HG03521 (cell line): ENCODE results near the gene CCDC146.
A peak's percentile ranks its signal among the peaks of the same experiment; 100 is the strongest.
"Not testable (repeated sequence)": the region's sequence is repeated elsewhere in the genome, so short reads cannot be mapped to it uniquely, and the experiment has no call there.

Experiments
- ATAC-seq: cut with Tn5 transposase; IDR thresholded peaks from one replicate; pipeline ENCODE4 v1.9.1; 2021; ENCODE audit warnings: mild to moderate bottlenecking, moderate library complexity; ENCODE audit not compliant: unreplicated experiment

The CCDC146 gene

GRCh38 chr7:77326131-77326530 is 203.7 kb downstream of the CCDC146 start:
- ATAC-seq, result no peak

GRCh38 chr7:77327067-77327931 is 204.9 kb downstream of the CCDC146 start:
- no peak for ATAC-seq

GRCh38 chr7:77327932-77328628 is 205.7 kb downstream of the CCDC146 start:
- ATAC-seq, result no peak

DNA sequence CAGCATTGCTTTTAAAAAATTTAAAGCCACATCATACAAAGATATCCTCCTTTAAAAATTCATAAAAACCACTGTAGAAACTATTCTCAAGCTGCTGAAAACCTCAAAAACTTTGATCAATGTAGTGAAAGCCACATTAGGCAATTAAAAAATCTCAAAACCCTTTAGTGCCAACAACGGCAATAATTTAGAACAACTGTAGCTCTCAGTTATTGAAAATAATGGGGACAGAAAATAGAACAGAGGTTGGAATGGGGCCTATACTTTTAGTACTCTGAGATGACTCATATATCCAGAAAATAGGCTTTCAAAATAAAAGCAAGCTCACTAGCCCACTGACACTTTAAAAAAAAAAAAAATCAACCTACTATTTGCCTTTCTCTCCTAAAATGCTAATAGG is 206.3 kb downstream of the CCDC146 start:
- ATAC-seq, result no peak

- no peak for ATAC-seq
Measured at GRCh38 chr7:77329466-77330168, 207.2 kb downstream of the CCDC146 start.

- ATAC-seq, result peak; percentile 39
Measured at GRCh38 chr7:77330169-77330882, 207.9 kb downstream of the CCDC146 start.

DNA sequence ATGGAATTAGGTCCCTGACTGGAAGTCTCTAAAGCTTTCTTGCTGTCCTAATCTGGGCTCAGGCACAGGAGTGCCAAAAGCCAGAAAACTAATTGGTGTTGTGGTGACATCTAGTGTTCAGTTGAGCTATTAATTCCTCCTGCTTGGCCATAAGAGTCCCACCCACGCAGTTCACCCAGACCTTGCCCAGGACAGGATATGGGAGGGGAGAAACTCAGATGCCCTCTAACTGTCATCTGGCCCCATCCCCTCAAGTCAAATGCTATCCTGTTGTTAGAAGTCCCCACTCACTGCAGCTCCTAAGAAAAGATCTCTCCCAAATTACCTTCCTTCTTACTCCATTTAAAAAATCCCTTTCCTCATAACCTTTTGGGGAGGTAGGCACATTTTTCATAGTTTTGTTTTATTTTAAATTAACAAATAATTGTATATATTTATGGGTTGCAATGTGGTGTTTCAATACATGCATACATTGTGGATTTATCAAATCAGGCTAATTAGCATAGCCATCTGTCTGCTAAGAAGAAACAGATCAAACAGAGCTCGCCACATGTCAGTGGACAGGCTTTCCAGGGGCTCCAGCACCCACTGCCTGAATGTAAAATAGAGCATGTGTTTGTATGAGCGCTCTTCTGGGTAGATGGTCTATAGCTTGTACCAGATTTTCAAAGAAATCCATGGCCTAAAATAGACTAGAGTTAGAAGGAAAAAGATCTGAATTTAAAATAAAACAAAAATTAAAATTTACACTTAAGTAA is 209.7 kb downstream of the CCDC146 start:
- peak; percentile 66 for ATAC-seq

GRCh38 chr7:77334039-77334438 is 211.6 kb downstream of the CCDC146 start:
- ATAC-seq, result not testable (repeated sequence)

DNA sequence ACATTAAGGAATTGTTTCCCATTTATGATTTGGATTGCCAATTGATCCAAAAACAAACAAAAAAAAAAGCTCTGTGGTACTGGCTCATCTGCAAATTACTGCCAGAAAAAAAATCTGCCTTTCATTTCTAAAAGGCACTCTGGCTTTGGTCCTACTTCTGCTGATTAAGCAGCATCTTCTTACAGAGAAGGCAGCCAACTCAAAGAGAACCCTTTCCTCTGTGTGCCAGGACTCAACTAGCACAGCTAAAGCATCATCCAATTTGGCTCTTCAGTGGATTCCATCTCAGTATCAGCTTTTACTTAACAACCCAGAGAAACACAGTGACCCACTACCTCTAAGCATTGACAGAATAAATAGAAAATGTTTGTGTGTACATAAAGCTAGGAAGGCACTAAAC is 213.2 kb downstream of the CCDC146 start:
- ATAC-seq, result no peak

GRCh38 chr7:77337456-77337990 is 215.1 kb downstream of the CCDC146 start:
- ATAC-seq, result no peak

DNA sequence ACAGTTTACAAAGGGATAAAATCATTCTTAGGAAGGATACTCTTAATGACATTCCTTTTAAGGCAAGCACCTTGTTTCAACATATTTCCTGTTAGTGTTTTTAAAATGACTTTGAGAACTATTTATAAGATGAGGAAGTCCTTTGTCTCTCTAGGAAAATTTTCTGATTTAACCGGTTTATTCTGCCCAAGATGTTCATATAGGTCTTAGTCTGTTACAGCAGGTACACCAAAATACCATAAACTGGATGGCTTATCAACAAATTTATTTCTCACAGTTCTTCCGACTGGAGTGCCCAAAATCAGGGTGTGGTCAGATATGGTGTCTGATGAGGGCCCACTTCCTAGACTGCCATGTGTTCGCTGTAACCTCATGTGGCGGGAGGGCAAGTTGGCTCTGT is 215.8 kb downstream of the CCDC146 start:
- ATAC-seq, result no peak

GRCh38 chr7:77338883-77339629 is 216.6 kb downstream of the CCDC146 start:
- no peak for ATAC-seq

- ATAC-seq, result no peak
Measured at GRCh38 chr7:77339726-77340125, 217.3 kb downstream of the CCDC146 start.
